ENCODE measurements around the gene PTPRD. TPM values are rescaled to one million over a fixed set of nuclear protein-coding genes. Genes with fewer than 3 reads are reported as not detected.

The PTPRD gene
- total and polyA plus RNA-seq, 9 donors: 16.2 to 231 (median 85.8) TPM

DNA sequence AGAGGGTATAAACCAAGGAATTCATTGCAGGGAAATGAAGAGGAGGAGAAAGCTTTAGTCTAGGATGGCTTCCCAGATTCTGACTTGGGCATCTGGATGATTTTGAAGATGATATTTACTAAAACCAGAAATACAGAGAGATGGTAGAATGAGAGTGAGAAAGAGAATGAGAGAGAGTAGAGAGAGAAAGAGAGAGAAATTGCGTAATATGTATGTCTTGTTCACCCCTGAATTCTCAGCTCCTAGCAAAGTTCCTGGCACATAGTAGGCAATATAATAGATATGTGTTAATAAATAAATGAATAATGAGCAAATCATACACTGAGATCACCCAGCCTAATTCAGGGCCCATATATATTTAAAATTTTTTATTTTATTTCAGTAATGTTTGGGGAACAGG is 1723.7 kb downstream of the PTPRD start:
- 98 to 100% (median 100%) methylated on average over 1 of the region's 1 CpG for WGBS, 3 donors
- TF ChIP-seq EP300 (IDR thresholded peaks at IDR 0.05): no peak
- TF ChIP-seq POLR2A (IDR thresholded peaks at IDR 0.05): no peak
- TF ChIP-seq, protein P1, sequence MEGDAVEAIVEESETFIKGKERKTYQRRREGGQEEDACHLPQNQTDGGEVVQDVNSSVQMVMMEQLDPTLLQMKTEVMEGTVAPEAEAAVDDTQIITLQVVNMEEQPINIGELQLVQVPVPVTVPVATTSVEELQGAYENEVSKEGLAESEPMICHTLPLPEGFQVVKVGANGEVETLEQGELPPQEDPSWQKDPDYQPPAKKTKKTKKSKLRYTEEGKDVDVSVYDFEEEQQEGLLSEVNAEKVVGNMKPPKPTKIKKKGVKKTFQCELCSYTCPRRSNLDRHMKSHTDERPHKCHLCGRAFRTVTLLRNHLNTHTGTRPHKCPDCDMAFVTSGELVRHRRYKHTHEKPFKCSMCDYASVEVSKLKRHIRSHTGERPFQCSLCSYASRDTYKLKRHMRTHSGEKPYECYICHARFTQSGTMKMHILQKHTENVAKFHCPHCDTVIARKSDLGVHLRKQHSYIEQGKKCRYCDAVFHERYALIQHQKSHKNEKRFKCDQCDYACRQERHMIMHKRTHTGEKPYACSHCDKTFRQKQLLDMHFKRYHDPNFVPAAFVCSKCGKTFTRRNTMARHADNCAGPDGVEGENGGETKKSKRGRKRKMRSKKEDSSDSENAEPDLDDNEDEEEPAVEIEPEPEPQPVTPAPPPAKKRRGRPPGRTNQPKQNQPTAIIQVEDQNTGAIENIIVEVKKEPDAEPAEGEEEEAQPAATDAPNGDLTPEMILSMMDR (IDR thresholded peaks at IDR 0.05): no peak
- no peak for DNase-seq
- no peaks in the 10 kb centered on the region for H3K36me3 ChIP-seq
- no peak overlapping the region for H3K4me3 ChIP-seq
- H3K9me3 ChIP-seq: no peaks in the 10 kb centered on the region
- no peaks in the 10 kb centered on the region for H3K4me1 ChIP-seq (ENCODE audit: insufficient read depth)
- no peak overlapping the region for H3K27ac ChIP-seq
- intact Hi-C loops (cut with DNase I): no loop called here
- no peaks in the 10 kb centered on the region for H3K27me3 ChIP-seq

DNA sequence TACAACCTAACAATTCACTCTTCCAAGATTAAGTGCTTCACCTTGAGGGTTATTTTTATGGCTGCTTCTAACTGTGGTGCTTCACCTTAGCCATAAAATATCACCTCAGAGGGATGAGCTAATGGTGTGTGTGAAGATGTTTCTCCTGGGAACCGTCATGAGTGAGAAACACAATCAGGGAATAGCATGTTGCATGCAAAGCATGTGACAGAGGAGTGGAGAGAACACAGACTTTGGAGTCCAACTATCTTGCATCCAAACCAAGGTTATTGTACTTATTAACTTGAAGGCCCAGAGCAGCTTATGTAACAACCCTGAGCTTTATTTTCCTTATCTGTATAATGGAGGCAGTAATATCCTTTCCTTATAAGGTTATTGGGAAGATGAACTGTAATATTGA is 1724.2 kb downstream of the PTPRD start:
- no peaks in the 10 kb centered on the region for H3K9me3 ChIP-seq
- H3K27ac ChIP-seq: no peak overlapping the region
- DNase-seq: no peak
- H3K4me3 ChIP-seq: no peak overlapping the region
- H3K36me3 ChIP-seq: no peaks in the 10 kb centered on the region
- no peak for TF ChIP-seq EP300 (IDR thresholded peaks at IDR 0.05)
- TF ChIP-seq, protein P1 (IDR thresholded peaks at IDR 0.05): no peak
- no peak for TF ChIP-seq POLR2A (IDR thresholded peaks at IDR 0.05)
- no peaks in the 10 kb centered on the region for H3K4me1 ChIP-seq (ENCODE audit: insufficient read depth)
- 75 to 81% (median 81%) methylated on average over 1 of the region's 1 CpG for WGBS, 3 donors
- intact Hi-C loops (cut with DNase I): no loop called here
- H3K27me3 ChIP-seq: no peaks in the 10 kb centered on the region

DNA sequence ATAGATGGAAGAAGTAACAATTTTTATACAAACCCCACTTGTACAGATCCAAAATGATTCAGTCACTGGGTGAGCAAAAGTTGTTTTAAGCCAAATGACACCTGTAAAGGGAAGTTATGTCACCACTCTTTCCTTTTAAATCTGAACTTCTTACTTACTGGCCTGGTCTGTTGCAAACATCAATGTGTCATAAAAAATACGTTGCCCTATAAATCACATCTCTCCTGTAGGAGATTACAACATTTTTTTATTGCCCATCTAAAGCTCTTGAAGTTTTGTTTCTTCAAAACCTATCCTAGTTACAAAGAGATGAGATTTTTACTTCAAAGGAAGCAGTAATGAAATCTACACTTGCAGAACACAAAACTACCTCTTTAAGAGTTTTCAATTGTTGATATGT is 1725.4 kb downstream of the PTPRD start:
- no peak for DNase-seq
- Histone ChIP-seq H3K27me3 (no peaks in the 10 kb centered on the region), H3K4me3 (no peak overlapping the region), H3K36me3 (no peaks in the 10 kb centered on the region), H3K9me3 (no peaks in the 10 kb centered on the region), H3K4me1 (ENCODE audit: insufficient read depth) (no peaks in the 10 kb centered on the region), H3K27ac (no peak overlapping the region)
- intact Hi-C loops (cut with DNase I): no loop called here
- WGBS, 3 donors: 47 to 70% (median 59%) methylated on average over 1 of the region's 1 CpG
- no peak for TF ChIP-seq EP300 (IDR thresholded peaks at IDR 0.05)
- TF ChIP-seq POLR2A (IDR thresholded peaks at IDR 0.05): no peak
- TF ChIP-seq, protein P1 (IDR thresholded peaks at IDR 0.05): no peak

DNA sequence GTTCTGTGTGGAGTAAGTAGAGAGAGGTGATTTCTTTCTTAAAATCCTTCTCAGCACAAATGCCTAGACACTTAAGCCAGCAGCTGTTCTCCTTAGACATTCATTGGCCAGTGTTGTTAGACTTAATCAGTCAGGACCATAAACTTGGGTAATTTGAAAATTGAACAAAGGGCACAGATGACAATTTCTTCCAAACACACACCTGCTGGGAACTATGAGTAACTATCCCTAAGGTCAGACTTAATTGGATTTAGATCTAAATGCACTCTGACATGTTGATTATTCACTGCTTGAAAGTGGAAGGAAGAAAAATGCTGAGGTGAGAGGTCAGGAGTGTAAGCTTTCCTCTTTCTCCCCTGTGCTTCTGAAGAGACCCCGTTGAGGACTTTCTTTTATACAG is 1729.5 kb downstream of the PTPRD start:
- no peak overlapping the region for H3K4me3 ChIP-seq
- no peak for TF ChIP-seq EP300 (IDR thresholded peaks at IDR 0.05)
- TF ChIP-seq, protein P1 (IDR thresholded peaks at IDR 0.05): no peak
- no peak for TF ChIP-seq POLR2A (IDR thresholded peaks at IDR 0.05)
- H3K9me3 ChIP-seq: no peaks in the 10 kb centered on the region
- no peaks in the 10 kb centered on the region for H3K27me3 ChIP-seq
- no peak for DNase-seq
- no peaks in the 10 kb centered on the region for H3K4me1 ChIP-seq (ENCODE audit: insufficient read depth)
- intact Hi-C loops (cut with DNase I): no loop called here
- no peaks in the 10 kb centered on the region for H3K36me3 ChIP-seq
- WGBS, 3 donors: 21 to 27% (median 23%) methylated on average over 1 of the region's 1 CpG
- no peak overlapping the region for H3K27ac ChIP-seq

DNA sequence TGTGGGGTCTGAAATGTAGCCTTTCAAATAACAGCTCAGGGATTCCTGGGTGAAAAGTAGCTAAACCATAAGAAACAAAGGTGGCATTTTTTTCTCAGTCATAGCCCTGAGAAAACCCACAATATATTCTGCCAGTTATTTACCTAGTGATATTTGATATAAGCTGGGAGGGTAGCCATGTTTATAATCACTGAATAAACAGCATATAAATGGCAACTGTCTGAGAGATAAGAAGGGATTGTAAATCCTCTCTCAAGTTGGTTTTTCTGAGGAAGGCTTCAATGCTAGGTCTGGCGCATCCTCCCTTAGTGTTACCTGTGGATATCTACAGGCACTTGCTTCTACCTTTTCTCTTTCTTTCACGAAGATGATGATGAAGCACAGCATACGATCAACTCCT is 1732.7 kb downstream of the PTPRD start:
- WGBS, 3 donors: 60 to 91% (median 63%) methylated on average over 3 of the region's 3 CpGs
- Histone ChIP-seq H3K4me1 (ENCODE audit: insufficient read depth) (no peaks in the 10 kb centered on the region), H3K36me3 (no peaks in the 10 kb centered on the region), H3K4me3 (no peak overlapping the region), H3K27me3 (no peaks in the 10 kb centered on the region), H3K27ac (no peak overlapping the region), H3K9me3 (no peaks in the 10 kb centered on the region)
- intact Hi-C loops (cut with DNase I): no loop called here
- no peak for DNase-seq
- TF ChIP-seq EP300 (IDR thresholded peaks at IDR 0.05) (no peak), POLR2A (IDR thresholded peaks at IDR 0.05) (no peak)
- TF ChIP-seq, protein P1 (IDR thresholded peaks at IDR 0.05): no peak

Measured in ovary (tissue), 9 donors.